ENCODE data around the gene CERS6.

CERS6 gene

DNA sequence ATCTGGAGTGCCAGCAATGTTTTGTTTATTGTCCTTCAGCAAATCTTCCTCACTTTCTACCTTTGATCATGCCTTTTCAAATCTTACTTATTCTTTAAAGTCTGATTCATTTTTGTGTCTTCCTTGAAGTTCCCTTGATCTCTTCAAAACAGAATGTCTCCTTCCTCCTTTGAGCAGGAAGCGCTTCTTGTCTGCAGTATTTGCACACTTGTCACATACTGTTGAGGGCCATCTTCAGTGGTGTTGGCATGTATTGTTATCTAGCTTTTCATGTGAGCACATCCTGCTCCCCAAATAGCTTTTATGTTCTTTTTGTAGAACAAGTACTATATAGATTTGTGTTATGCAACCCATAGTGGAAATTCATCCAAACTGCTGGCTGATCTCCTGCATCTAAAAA is 5.9 kb upstream of the CERS6 start:
- DNase-seq (ENCODE audit: low read depth) = no peak
- H3K4me3 ChIP-seq (ENCODE audit: control insufficient read depth, low read depth, low read length) = no peak overlapping the region
- TF ChIP-seq, protein P1, sequence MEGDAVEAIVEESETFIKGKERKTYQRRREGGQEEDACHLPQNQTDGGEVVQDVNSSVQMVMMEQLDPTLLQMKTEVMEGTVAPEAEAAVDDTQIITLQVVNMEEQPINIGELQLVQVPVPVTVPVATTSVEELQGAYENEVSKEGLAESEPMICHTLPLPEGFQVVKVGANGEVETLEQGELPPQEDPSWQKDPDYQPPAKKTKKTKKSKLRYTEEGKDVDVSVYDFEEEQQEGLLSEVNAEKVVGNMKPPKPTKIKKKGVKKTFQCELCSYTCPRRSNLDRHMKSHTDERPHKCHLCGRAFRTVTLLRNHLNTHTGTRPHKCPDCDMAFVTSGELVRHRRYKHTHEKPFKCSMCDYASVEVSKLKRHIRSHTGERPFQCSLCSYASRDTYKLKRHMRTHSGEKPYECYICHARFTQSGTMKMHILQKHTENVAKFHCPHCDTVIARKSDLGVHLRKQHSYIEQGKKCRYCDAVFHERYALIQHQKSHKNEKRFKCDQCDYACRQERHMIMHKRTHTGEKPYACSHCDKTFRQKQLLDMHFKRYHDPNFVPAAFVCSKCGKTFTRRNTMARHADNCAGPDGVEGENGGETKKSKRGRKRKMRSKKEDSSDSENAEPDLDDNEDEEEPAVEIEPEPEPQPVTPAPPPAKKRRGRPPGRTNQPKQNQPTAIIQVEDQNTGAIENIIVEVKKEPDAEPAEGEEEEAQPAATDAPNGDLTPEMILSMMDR (IDR thresholded peaks at IDR 0.05; ENCODE audit: control insufficient read depth, insufficient read depth, low read depth, low read length, missing control alignments) = no peak

DNA sequence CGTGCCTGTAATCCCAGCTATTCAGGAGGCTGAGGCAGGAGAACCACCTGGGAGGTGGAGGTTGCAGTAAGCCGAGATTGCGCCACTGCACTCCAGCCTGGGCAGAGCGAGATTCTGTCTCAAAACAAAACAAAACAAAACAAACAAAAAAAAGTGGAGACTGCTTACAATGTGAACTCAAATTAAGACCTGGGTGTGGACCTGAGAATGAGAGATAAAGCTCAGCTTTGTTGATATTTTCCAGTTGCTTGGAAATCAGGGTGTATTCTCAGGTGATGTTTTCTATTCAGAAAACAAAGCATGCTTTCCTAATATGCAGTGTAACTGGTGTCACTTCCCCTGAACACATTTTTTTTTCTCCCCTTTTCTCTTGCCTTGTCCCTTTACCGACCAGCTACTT is 5.3 kb upstream of the CERS6 start:
- TF ChIP-seq, protein P1 (IDR thresholded peaks at IDR 0.05; ENCODE audit: control insufficient read depth, insufficient read depth, low read depth, low read length, missing control alignments) = no peak
- no peak overlapping the region for H3K4me3 ChIP-seq (ENCODE audit: control insufficient read depth, low read depth, low read length)

DNA sequence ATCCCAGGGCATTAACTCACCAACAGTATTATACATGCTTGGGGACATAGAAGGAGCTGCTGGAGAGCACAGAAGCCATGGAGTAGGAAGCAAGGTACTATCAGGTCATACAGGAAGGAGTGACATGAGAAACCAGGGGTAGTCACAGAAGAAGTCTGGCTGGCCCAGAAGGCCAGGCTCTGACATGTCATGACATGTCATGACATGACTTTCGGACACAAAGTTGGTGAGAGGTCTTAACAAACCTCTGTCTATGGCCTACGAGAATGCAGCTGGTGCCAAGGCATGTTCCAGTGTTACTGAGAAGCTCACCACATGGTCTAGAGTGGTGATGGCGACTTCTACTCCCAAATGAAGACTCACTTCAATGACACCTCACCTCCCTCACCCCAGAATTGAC is 3.3 kb upstream of the CERS6 start:
- no peak overlapping the region for H3K4me3 ChIP-seq (ENCODE audit: control insufficient read depth, low read depth, low read length)
- no peak for DNase-seq (ENCODE audit: low read depth)
- TF ChIP-seq, protein P1 (IDR thresholded peaks at IDR 0.05; ENCODE audit: control insufficient read depth, insufficient read depth, low read depth, low read length, missing control alignments) = no peak

More for the DNA sequence above, 5.3 kb upstream of the CERS6 start:
- DNase-seq (ENCODE audit: low read depth) = no peak

DNA sequence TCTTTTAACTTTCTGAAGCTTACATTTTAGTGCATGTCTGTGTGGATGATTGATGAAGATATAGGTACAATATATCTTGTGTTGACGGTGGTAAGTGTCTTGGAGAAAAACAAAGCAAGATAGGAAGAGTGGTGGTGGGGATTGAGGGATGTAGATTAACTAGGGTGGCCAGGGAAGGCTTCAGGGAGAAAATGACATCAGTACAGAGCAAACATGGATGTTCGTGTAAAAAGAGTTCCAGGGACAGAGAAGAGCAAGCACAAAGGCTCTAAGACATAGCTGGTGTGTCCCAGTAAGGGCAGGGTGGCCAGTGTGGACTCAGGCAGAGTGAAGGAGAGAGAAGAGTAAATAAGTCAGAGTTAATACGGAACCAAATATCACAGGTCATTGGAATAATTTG is 2.7 kb upstream of the CERS6 start:
- no peak for DNase-seq (ENCODE audit: low read depth)
- H3K4me3 ChIP-seq (ENCODE audit: control insufficient read depth, low read depth, low read length) = no peak overlapping the region
- TF ChIP-seq, protein P1 (IDR thresholded peaks at IDR 0.05; ENCODE audit: control insufficient read depth, insufficient read depth, low read depth, low read length, missing control alignments) = no peak

DNA sequence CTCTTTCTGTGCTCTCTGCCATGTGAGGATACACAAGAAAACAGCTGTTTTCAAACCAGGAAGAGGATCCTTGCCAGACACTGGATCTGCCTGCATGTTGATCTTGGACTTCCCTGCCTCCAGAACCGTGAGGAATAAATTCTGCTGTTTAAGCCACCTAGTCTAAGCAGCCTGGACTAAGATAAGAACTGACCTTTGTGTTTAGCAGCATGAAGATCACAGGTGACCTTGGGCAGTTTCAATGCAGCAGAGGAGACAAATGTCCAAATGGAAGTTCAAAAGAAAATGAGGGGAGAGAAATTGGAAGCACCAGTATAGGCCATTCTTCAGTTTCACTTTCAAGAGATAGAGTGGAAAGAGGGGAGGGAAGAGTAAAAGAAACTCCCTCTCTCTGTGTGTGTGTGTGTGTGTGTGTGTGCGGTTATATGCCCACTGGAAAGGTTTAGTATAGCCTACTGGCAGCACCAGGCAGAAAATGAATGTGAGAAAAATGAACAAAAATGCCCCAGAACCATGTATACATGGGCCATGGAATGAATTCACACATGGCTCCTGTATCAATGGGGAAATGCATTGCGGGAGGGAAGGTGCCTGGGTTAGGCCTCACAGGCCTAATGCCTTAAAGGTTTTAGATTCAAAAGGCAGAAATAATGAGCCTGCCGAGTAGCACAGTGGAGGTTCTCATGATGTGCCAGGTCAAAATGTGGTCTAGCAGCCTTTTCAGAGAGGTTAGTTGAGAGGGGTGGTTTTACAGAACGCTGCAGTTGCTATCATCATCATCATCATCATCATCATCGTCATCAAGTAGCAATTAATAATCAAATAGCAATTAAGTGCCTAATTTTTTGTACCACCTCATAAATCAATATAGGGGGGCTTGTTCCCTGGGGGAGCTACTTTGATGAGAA is 1.1 kb upstream of the CERS6 start:
- peak overlapping the region; percentile 78 for H3K4me3 ChIP-seq (ENCODE audit: control insufficient read depth, low read depth, low read length)
- TF ChIP-seq, protein P1 (IDR thresholded peaks at IDR 0.05; ENCODE audit: control insufficient read depth, insufficient read depth, low read depth, low read length, missing control alignments) = no peak
- no peak for DNase-seq (ENCODE audit: low read depth)

DNA sequence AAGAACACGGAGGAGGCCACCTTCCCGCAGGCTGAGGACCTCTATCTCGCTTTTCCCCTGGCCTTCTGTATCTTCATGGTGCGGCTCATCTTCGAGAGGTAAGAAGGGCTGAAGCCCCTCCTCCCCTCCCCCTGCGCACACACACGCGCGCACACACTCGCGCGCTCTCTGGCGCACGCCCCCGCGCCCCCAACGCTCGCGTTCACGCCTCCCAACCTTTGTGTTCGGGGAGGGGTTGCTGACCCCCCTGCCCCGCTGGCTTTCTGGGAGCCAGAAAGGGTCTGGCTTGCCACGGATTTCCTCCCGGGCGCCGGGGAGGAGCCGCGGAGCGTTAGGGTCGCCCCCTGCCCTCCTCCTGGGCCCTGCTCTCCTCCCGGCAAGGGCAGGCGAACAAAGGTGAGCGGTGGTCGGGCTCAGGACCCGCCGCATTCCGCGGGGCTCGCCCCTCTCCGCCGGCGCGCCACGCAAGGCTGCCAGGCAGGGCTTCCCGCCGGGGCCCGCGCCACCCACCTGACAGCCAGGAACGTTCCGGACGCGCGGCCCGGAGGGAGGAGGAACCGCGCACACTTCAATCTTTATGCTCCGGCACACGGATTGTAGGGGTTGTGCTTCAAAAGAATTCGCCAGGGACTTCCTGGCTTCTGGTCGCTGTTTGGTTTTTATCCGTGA is 583 bp downstream of the CERS6 start:
- TF ChIP-seq, protein P1 (IDR thresholded peaks at IDR 0.05; ENCODE audit: control insufficient read depth, insufficient read depth, low read depth, low read length, missing control alignments) = no peak
- peak overlapping the region; percentile 71 for H3K4me3 ChIP-seq (ENCODE audit: control insufficient read depth, low read depth, low read length)
- no peak for DNase-seq (ENCODE audit: low read depth)
